Natural killer cell (primary cell): ENCODE data around the gene NHERF1. TPM values are rescaled to one million over a fixed set of nuclear protein-coding genes. Genes with fewer than 3 reads are reported as not detected.

Experiments
- ATAC-seq, 3 donors: fragments of 150-1000 bp in 2 of 3; fragments of 200-7000 bp in 1 of 3; cut with Tn5 transposase; 1 replicate in 1 of 3; 2 replicates in 2 of 3; pipeline ENCODE4 v1.10.0; 2021; ENCODE audit warnings: mild to moderate bottlenecking in 2 of 3, moderate library complexity in 2 of 3
- DNase-seq, 2 donors: peaks; one replicate each; pipeline versions ENCODE4 v3.0.0 to v3.0.0-alpha.2; 2013 to 2021; ENCODE audit warnings: mixed read lengths in 1 of 2
- H3K27ac ChIP-seq: one replicate; pipeline ENCODE4 v1.5.1; 2013; ENCODE audit warnings: mild to moderate bottlenecking, low read length
- H3K27me3 ChIP-seq: one replicate; pipeline ENCODE4 v1.6.1; 2013; ENCODE audit warnings: low read length; ENCODE audit not compliant: control insufficient read depth, insufficient read depth
- H3K36me3 ChIP-seq: one replicate; pipeline ENCODE4 v1.6.1; 2013; ENCODE audit warnings: low read length; ENCODE audit not compliant: control insufficient read depth, insufficient read depth
- H3K4me1 ChIP-seq: one replicate; pipeline ENCODE4 v1.6.1; 2013; ENCODE audit warnings: low read length; ENCODE audit not compliant: control insufficient read depth, insufficient read depth
- H3K4me3 ChIP-seq: one replicate; pipeline ENCODE4 v1.5.1; 2013; ENCODE audit warnings: low read length
- H3K9me3 ChIP-seq: one replicate; pipeline ENCODE4 v1.6.1; 2013; ENCODE audit warnings: low read length; ENCODE audit not compliant: control insufficient read depth, insufficient read depth
- H3K27ac Mint-ChIP-seq, 2 donors: one replicate each; pipeline ENCODE4 v1.8.0; 2022; ENCODE audit warnings: mild to moderate bottlenecking in 2 of 2, mixed read lengths in 2 of 2, moderate library complexity in 1 of 2
- H3K27me3 Mint-ChIP-seq, 2 donors: one replicate each; pipeline ENCODE4 v1.8.0; 2022; ENCODE audit warnings: low read depth in 2 of 2, mixed read lengths in 2 of 2
- H3K36me3 Mint-ChIP-seq: one replicate; pipeline ENCODE4 v1.8.0; 2022; ENCODE audit warnings: mixed read lengths
- H3K4me1 Mint-ChIP-seq, 2 donors: one replicate each; pipeline ENCODE4 v1.8.0; 2022; ENCODE audit warnings: mixed read lengths in 2 of 2
- H3K4me3 Mint-ChIP-seq: one replicate; pipeline ENCODE4 v1.8.0; 2022; ENCODE audit warnings: mild to moderate bottlenecking, moderate library complexity, mixed read lengths
- H3K9me3 Mint-ChIP-seq, 2 donors: one replicate each; pipeline ENCODE4 v1.8.0; 2022; ENCODE audit warnings: mixed read lengths in 2 of 2
- WGBS: methylation state at CpG from one replicate; pipeline ENCODE4 v1.1.7; 2013; ENCODE audit warnings: missing lambda C conversion rate; ENCODE audit not compliant: insufficient coverage; 5-methylcytosine and 5-hydroxymethylcytosine counted together
- intact Hi-C: fragments of 100-400 bp; cut with micrococcal nuclease; formaldehyde crosslinking; loops from one replicate; pipeline ENCODE4 v1.14.2; 2022
- total RNA-seq, 4 donors: library from RNA; stranded (reverse); fragments of 120-200 nt in 1 of 4; gene quantifications; one replicate each; pipeline versions ENCODE4 v1.2.3 to v1.2.4, GENCODE V29; 2013 to 2022
- TF ChIP-seq, protein P1 (sequence below): fragments of 200-600 bp; IDR thresholded peaks from one replicate; pipeline ENCODE4 v1.8.0; 2022; ENCODE audit warnings: antibody characterized with exemption

NHERF1 gene
- total RNA-seq, 3 donors from 2014 or later (not counting 1 experiment from before 2014, with no cell fraction given) = 323 to 372 (median 362) TPM

DNA sequence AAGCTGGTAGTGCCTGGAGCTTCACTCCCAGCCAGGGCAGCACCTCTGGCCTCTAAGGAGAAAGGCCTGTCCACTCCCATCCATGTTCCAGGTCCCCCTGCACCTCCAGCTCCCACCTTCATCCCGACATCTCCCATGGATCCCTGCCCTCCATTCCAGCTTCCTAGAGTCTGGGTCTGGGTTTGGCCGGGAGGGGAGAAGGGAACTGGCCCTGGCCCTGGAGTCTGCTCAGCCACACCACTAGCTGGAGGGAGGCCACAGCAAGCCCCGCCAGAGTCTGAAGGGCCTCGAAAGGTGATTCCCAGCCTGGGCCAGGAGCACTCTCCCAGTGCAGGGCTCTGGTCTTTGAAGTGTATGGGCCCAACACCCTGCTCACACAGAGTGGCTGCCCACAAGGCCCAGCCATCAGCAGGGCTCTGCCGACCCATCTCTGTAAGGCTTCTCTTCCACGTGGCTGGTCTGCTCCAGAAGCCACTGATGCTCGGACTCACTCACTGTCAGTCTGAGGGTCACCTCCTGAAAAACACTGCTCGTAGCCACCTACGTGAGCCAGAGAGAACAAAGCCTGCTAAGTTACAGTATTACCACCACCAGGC is 23.0 kb downstream of the NHERF1 start:
- no peak overlapping the region for H3K4me3 ChIP-seq
- no peaks in the 10 kb centered on the region for H3K27me3 ChIP-seq
- no peak for ATAC-seq
- H3K27me3 Mint-ChIP-seq = no peaks in the 10 kb centered on the region
- no peak overlapping the region for H3K27ac ChIP-seq
- H3K9me3 ChIP-seq = no peaks in the 10 kb centered on the region
- H3K27ac Mint-ChIP-seq = peak overlapping the region in 1 of 2 donors; percentile 84
- peaks cover 34 to 52% of the 10 kb centered on the region in 2 donors for H3K4me1 Mint-ChIP-seq
- 93% methylated on average over 9 of the region's 9 CpGs for WGBS
- no peak overlapping the region for H3K4me3 Mint-ChIP-seq
- TF ChIP-seq, protein P1, sequence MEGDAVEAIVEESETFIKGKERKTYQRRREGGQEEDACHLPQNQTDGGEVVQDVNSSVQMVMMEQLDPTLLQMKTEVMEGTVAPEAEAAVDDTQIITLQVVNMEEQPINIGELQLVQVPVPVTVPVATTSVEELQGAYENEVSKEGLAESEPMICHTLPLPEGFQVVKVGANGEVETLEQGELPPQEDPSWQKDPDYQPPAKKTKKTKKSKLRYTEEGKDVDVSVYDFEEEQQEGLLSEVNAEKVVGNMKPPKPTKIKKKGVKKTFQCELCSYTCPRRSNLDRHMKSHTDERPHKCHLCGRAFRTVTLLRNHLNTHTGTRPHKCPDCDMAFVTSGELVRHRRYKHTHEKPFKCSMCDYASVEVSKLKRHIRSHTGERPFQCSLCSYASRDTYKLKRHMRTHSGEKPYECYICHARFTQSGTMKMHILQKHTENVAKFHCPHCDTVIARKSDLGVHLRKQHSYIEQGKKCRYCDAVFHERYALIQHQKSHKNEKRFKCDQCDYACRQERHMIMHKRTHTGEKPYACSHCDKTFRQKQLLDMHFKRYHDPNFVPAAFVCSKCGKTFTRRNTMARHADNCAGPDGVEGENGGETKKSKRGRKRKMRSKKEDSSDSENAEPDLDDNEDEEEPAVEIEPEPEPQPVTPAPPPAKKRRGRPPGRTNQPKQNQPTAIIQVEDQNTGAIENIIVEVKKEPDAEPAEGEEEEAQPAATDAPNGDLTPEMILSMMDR = no peak
- intact Hi-C loops = no loop called here
- H3K36me3 ChIP-seq = peaks cover 70% of the 10 kb centered on the region
- H3K4me1 ChIP-seq = peaks cover 49% of the 10 kb centered on the region
- no peak for DNase-seq
- no peaks in the 10 kb centered on the region for H3K9me3 Mint-ChIP-seq
- H3K36me3 Mint-ChIP-seq = peaks cover 7% of the 10 kb centered on the region

DNA sequence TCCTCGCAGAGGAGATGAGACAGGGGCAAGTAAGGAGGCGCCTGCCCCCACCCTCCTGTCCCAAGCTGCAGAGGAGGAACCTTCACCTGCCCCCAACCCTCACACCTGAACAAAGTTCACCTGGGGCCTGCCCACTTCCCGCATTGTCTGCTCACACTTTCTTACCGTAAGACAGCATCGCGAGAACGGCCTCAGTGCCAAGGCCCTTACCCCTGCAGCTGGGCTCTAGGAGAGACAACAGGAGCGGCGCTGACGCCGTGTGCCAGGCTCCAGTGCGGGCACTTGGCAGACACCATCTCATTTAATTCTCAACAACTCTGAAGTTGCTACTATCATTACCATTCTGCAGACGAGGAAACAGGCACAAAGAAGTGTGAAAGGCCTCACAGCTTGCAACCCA is 23.6 kb downstream of the NHERF1 start:
- H3K36me3 Mint-ChIP-seq = peaks cover 7% of the 10 kb centered on the region
- no peak for DNase-seq
- Histone ChIP-seq H3K4me3 (no peak overlapping the region), H3K27ac (no peak overlapping the region), H3K4me1 (peaks cover 50% of the 10 kb centered on the region), H3K36me3 (peaks cover 64% of the 10 kb centered on the region), H3K9me3 (no peaks in the 10 kb centered on the region), H3K27me3 (no peaks in the 10 kb centered on the region)
- H3K4me3 Mint-ChIP-seq = no peak overlapping the region
- TF ChIP-seq, protein P1 = no peak
- WGBS = 87% methylated on average over 13 of the region's 13 CpGs
- H3K27me3 Mint-ChIP-seq = no peaks in the 10 kb centered on the region
- peak overlapping the region; percentile 64 to 84 for H3K27ac Mint-ChIP-seq
- peaks cover 38 to 53% of the 10 kb centered on the region in 2 donors for H3K4me1 Mint-ChIP-seq
- ATAC-seq = no peak
- H3K9me3 Mint-ChIP-seq = no peaks in the 10 kb centered on the region
- intact Hi-C loops = no loop called here

DNA sequence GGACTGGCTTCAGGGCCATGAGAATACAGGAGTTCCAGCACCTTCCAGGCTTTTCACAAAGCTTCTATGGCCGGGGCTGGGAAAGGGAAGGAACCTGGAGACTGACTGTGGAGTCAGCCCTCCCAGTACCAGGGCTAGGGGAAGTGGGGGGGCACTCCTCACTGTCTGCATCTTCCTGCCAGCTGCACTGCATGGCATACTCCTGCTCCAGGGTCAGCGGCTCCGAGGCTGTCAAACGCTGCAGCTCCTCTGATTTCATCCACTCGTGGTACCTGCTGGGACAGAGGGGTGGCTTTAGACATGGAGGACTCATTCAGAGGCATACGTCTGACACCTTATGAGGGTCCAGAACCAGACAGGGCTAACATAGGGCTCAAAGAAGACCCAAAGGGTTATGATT is 25.0 kb downstream of the NHERF1 start:
- H3K27me3 ChIP-seq = no peaks in the 10 kb centered on the region
- peaks cover 40 to 54% of the 10 kb centered on the region in 2 donors for H3K4me1 Mint-ChIP-seq
- peak overlapping the region; percentile 64 to 84 for H3K27ac Mint-ChIP-seq
- no peak overlapping the region for H3K4me3 Mint-ChIP-seq
- intact Hi-C loops = no loop called here
- no peaks in the 10 kb centered on the region for H3K27me3 Mint-ChIP-seq
- H3K4me3 ChIP-seq = no peak overlapping the region
- no peaks in the 10 kb centered on the region for H3K9me3 ChIP-seq
- no peak for ATAC-seq
- no peak for DNase-seq
- TF ChIP-seq, protein P1 = no peak
- peaks cover 50% of the 10 kb centered on the region for H3K36me3 ChIP-seq
- peaks cover 5% of the 10 kb centered on the region for H3K36me3 Mint-ChIP-seq
- no peaks in the 10 kb centered on the region for H3K9me3 Mint-ChIP-seq
- WGBS = 90% methylated on average over 6 of the region's 6 CpGs
- H3K27ac ChIP-seq = no peak overlapping the region
- H3K4me1 ChIP-seq = peaks cover 45% of the 10 kb centered on the region

DNA sequence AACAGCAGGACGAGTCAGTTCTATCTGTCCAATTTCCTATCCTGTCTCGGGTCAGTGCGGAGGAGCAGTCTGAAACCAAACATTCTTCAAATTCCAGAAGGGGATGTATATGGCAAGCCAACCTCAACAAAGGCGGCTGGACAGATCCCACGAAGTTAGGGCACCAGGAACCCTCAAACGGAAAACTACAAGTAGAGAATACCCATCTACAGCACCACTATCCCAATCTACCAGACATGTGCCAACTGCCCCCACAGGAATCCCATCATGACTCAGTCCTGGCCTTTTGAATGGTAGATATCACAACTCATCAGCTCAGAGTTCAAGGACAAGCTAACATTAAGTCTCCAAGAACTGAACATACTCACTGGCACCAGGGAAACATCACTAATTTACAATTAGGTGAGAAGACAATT is 25.5 kb downstream of the NHERF1 start:
- H3K4me3 Mint-ChIP-seq = no peak overlapping the region
- peak overlapping the region; percentile 64 to 84 for H3K27ac Mint-ChIP-seq
- intact Hi-C loops = no loop called here

More for the DNA sequence above, 25.5 kb downstream of the NHERF1 start:
- Histone ChIP-seq H3K4me3 (no peak overlapping the region), H3K36me3 (peaks cover 46% of the 10 kb centered on the region), H3K27ac (no peak overlapping the region), H3K27me3 (no peaks in the 10 kb centered on the region), H3K4me1 (peaks cover 49% of the 10 kb centered on the region), H3K9me3 (no peaks in the 10 kb centered on the region)
- DNase-seq (no peak), ATAC-seq (no peak)
- Mint-ChIP-seq H3K27me3 (no peaks in the 10 kb centered on the region), H3K4me1 (peaks cover 36 to 51% of the 10 kb centered on the region in 2 donors), H3K9me3 (no peaks in the 10 kb centered on the region), H3K36me3 (peaks cover under 1% of the 10 kb centered on the region)
- 88% methylated on average over 6 of the region's 6 CpGs for WGBS
- TF ChIP-seq, protein P1 = no peak
